OCI-LY1 (cell line): ENCODE measurements around the gene ITGA6.

ENCODE experiments used
- EZH2 ChIP-seq: fragments of 200-600 bp; sonication (generic), shearing (Covaris generic); IDR thresholded peaks from 2 replicates; pipeline ENCODE4 v1.8.0; 2017; ENCODE audit warnings: borderline replicate concordance, mixed run types, mild to moderate bottlenecking, antibody characterized with exemption, low read length, moderate library complexity, mixed read lengths
- TF ChIP-seq, protein P1 (sequence below): fragments of 200-600 bp; sonication (generic), shearing (Covaris generic); IDR thresholded peaks from 2 replicates; pipeline ENCODE4 v1.5.1; 2017; ENCODE audit warnings: mild to moderate bottlenecking, antibody characterized with exemption, low read length, moderate library complexity, mixed read lengths

DNA sequence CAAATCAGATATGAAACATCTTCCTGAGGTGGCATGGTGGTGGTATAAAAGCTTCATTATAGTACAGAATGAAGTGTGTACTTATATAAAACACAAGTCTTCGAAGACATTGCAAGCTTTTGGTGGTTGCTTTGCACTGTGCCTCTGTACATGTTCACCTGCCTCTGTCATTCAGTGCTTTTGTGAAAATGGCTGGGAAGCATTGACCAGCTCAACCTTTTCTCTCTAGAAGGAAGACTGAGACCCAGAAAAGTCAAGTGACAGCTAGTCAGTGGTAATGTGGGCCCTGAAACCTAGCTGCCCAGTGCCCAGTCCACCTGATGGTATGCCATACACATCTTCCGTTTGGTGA lies 12.1 kb downstream of the ITGA6 start:
- TF ChIP-seq, protein P1, sequence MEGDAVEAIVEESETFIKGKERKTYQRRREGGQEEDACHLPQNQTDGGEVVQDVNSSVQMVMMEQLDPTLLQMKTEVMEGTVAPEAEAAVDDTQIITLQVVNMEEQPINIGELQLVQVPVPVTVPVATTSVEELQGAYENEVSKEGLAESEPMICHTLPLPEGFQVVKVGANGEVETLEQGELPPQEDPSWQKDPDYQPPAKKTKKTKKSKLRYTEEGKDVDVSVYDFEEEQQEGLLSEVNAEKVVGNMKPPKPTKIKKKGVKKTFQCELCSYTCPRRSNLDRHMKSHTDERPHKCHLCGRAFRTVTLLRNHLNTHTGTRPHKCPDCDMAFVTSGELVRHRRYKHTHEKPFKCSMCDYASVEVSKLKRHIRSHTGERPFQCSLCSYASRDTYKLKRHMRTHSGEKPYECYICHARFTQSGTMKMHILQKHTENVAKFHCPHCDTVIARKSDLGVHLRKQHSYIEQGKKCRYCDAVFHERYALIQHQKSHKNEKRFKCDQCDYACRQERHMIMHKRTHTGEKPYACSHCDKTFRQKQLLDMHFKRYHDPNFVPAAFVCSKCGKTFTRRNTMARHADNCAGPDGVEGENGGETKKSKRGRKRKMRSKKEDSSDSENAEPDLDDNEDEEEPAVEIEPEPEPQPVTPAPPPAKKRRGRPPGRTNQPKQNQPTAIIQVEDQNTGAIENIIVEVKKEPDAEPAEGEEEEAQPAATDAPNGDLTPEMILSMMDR, result no peak
- TF ChIP-seq EZH2, result no peak
